Renal pelvis (tissue), 4 donors: Measurements from ENCODE around the gene DUS4L. TPM values are rescaled to one million over a fixed set of nuclear protein-coding genes. Genes with fewer than 3 reads are reported as not detected.
A peak's percentile ranks its signal among the peaks of the same experiment; 100 is the strongest.

Source experiments
- DNase-seq: peaks from one replicate; pipeline ENCODE4 v3.0.0-alpha.2; 2013
- polyA plus RNA-seq, 3 donors: library from polyadenylated mRNA; unstranded; fragments of 120-200 nt; gene quantifications; one replicate each; pipeline ENCODE4 v1.2.1, GENCODE V29; 2013; ENCODE audit not compliant: insufficient read length in 3 of 3

The DUS4L gene
- polyA plus RNA-seq, 3 donors, result 13.1 to 18.6 (median 17.0) TPM

- DNase-seq, result no peak
These were observed 9.8 kb downstream of the DUS4L start for GRCh38 chr7:107573537-107573936.

- no peak for DNase-seq
These were observed 15.7 kb downstream of the DUS4L start for GRCh38 chr7:107579554-107579884.

- DNase-seq, result peak; percentile 62
These were observed 16.3 kb downstream of the DUS4L start, which contains the start of gene BCAP29 for GRCh38 chr7:107579885-107580715. TSS of gene BCAP29 (plus strand) at chr7:107580246. CDS start at chr7:107580773, 527 bp downstream.

GRCh38 chr7:107580716-107581383 is 17.1 kb downstream of the DUS4L start:
- DNase-seq, result no peak

GRCh38 chr7:107581387-107582013 is 17.7 kb downstream of the DUS4L start:
- DNase-seq, result no peak

- no peak for DNase-seq
These were observed 19.1 kb downstream of the DUS4L start for GRCh38 chr7:107582875-107583274.

- DNase-seq, result no peak
These were observed 20.9 kb downstream of the DUS4L start for GRCh38 chr7:107584716-107585115.

- DNase-seq, result no peak
These were observed 24.9 kb downstream of the DUS4L start for GRCh38 chr7:107588529-107589130.

GRCh38 chr7:107591421-107591820 is 27.6 kb downstream of the DUS4L start:
- no peak for DNase-seq

- DNase-seq, result no peak
These were observed 28.7 kb downstream of the DUS4L start for GRCh38 chr7:107592361-107593024.

GRCh38 chr7:107593025-107593410 is 29.2 kb downstream of the DUS4L start:
- DNase-seq, result no peak

- peak; percentile 48 for DNase-seq
These were observed 31.4 kb downstream of the DUS4L start for GRCh38 chr7:107594961-107595737.

GRCh38 chr7:107596881-107597581 is 33.3 kb downstream of the DUS4L start:
- peak; percentile 50 for DNase-seq

- DNase-seq, result no peak
These were observed 33.8 kb downstream of the DUS4L start for GRCh38 chr7:107597582-107597916.

GRCh38 chr7:107597953-107598352 is 34.2 kb downstream of the DUS4L start:
- no peak for DNase-seq

GRCh38 chr7:107599262-107599661 is 35.5 kb downstream of the DUS4L start:
- no peak for DNase-seq

- no peak for DNase-seq
These were observed 37.0 kb downstream of the DUS4L start for GRCh38 chr7:107600816-107601215.

GRCh38 chr7:107605218-107605815 is 41.5 kb downstream of the DUS4L start:
- DNase-seq, result no peak

- no peak for DNase-seq
These were observed 42.5 kb downstream of the DUS4L start for GRCh38 chr7:107606303-107606702.

GRCh38 chr7:107609811-107610261 is 46.1 kb downstream of the DUS4L start:
- DNase-seq, result peak; percentile 30
